HCT116 (cell line): ENCODE data around the gene LRRC34. TPM values are rescaled to one million over a fixed set of nuclear protein-coding genes. Genes with fewer than 3 reads are reported as not detected.

Source experiments
- ATAC-seq: fragments of 200-7000 bp; cut with Tn5 transposase; 2 replicates; pipeline ENCODE4 v1.9.1; 2020; ENCODE audit warnings: mild to moderate bottlenecking, moderate library complexity
- BruUV-seq: library from RNA; stranded (reverse); fragments of 400-500 nt; replicated peaks from 2 replicates; lab custom pipeline; 2021; lab: Mats Ljungman, UMichigan
- CTCF ChIA-PET: fragments of 300-600 bp; sonication (Branson Sonifier 250); formaldehyde crosslinking; loops from one replicate; lab custom pipeline; 2021; ENCODE audit warnings: antibody characterized with exemption; lab: Charles Lee
- POLR2A ChIA-PET: fragments of 300-600, 350-600 bp; sonication (Branson Sonifier 250); formaldehyde crosslinking; loops from one replicate; lab custom pipeline; 2021; ENCODE audit warnings: antibody characterized with exemption; lab: Charles Lee
- RAD21 ChIA-PET, 2 experiments: fragments of 300-600 bp; sonication (Branson Sonifier 250); formaldehyde crosslinking; loops; one replicate each; lab custom pipeline; 2023; ENCODE audit warnings: low total read pairs in 2 of 2; ENCODE audit not compliant: uncharacterized antibody in 2 of 2, unreplicated experiment in 2 of 2, low non-redundant PET in 1 of 2; lab: Charles Lee
- DNase-seq: peaks from one replicate; pipeline ENCODE4 v3.0.0-alpha.2; 2010; ENCODE audit warnings: low read depth, low spot score
- H2AFZ ChIP-seq: fragments of 200-600 bp; shearing (Covaris generic), sonication (generic); 2 replicates; pipeline ENCODE4 v1.6.1; 2017; ENCODE audit warnings: low read depth, mixed run types, mixed read lengths, antibody characterized with exemption, low read length; ENCODE audit not compliant: poor library complexity, severe bottlenecking
- H3K27ac ChIP-seq: 2 replicates; pipeline ENCODE4 v1.5.1; 2012; ENCODE audit warnings: low read depth, low read length
- H3K27me3 ChIP-seq: fragments of 200-600 bp; sonication (generic); 2 replicates; pipeline ENCODE4 v1.6.1; 2016; ENCODE audit warnings: mixed run types, low read length, mixed read lengths; ENCODE audit not compliant: insufficient read depth
- H3K36me3 ChIP-seq, 2 experiments: fragments of 200-500 bp in 1 of 2; fragments of 200-600 bp in 1 of 2; sonication (Bioruptor generic) in 1 of 2; sonication (generic) in 1 of 2; 2 replicates each; pipeline versions ENCODE4 v1.5.1 to v1.6.1; 2014 to 2016; ENCODE audit warnings: low read length in 2 of 2, inconsistent platforms in 1 of 2, mixed read lengths in 1 of 2, mixed run types in 1 of 2; ENCODE audit not compliant: insufficient read depth in 2 of 2, control insufficient read depth in 1 of 2
- H3K4me1 ChIP-seq, 2 experiments: fragments of 200-600 bp in 1 of 2; sonication (generic) in 1 of 2; 2 replicates each; pipeline versions ENCODE4 v1.5.1 to v1.6.1; 2012 to 2017; ENCODE audit warnings: low read length in 2 of 2, inconsistent platforms in 1 of 2, mild to moderate bottlenecking in 1 of 2, mixed read lengths in 1 of 2, mixed run types in 1 of 2, moderate library complexity in 1 of 2; ENCODE audit not compliant: insufficient read depth in 2 of 2, control insufficient read depth in 1 of 2
- H3K4me2 ChIP-seq: fragments of 200-600 bp; sonication (generic); 2 replicates; pipeline ENCODE4 v1.6.1; 2017; ENCODE audit warnings: mixed run types, low read length, mixed read lengths
- H3K4me3 ChIP-seq, 2 experiments: fragments of 200-600 bp in 1 of 2; sonication (generic) in 1 of 2; replicated peaks in 1 of 2; 2 replicates each; pipeline ENCODE4 v1.5.1; 2011 to 2016; ENCODE audit warnings: low read length in 2 of 2, control low read depth in 1 of 2, low read depth in 1 of 2, mild to moderate bottlenecking in 1 of 2, mixed read lengths in 1 of 2, mixed run types in 1 of 2
- H3K79me2 ChIP-seq: fragments of 200-600 bp; sonication (generic); 2 replicates; pipeline ENCODE4 v1.6.1; 2017; ENCODE audit warnings: mild to moderate bottlenecking, mixed run types, low read length, moderate library complexity, mixed read lengths; ENCODE audit not compliant: insufficient read depth
- H3K9ac ChIP-seq: fragments of 200-600 bp; sonication (generic); 2 replicates; pipeline ENCODE4 v1.6.1; 2016; ENCODE audit warnings: low read length, mixed read lengths
- H3K9me2 ChIP-seq: fragments of 200-600 bp; sonication (generic), shearing (Covaris generic); 2 replicates; pipeline ENCODE4 v1.6.1; 2017; ENCODE audit warnings: mixed run types, mild to moderate bottlenecking, moderate library complexity; ENCODE audit not compliant: insufficient read depth
- H3K9me3 ChIP-seq, 2 experiments: fragments of 200-500 bp in 1 of 2; fragments of 200-600 bp in 1 of 2; sonication (Bioruptor generic) in 1 of 2; sonication (generic) in 1 of 2; 2 replicates each; pipeline ENCODE4 v1.6.1; 2014 to 2017; ENCODE audit warnings: low read length in 2 of 2, mixed read lengths in 2 of 2, inconsistent platforms in 1 of 2, low read depth in 1 of 2, mild to moderate bottlenecking in 1 of 2, mixed run types in 1 of 2, moderate library complexity in 1 of 2; ENCODE audit not compliant: control insufficient read depth in 1 of 2, insufficient read depth in 1 of 2
- H4K20me1 ChIP-seq: fragments of 200-600 bp; sonication (generic), shearing (Covaris generic); 2 replicates; pipeline ENCODE4 v1.6.1; 2017; ENCODE audit warnings: mixed run types, mild to moderate bottlenecking, moderate library complexity; ENCODE audit not compliant: insufficient read depth
- ATF3 ChIP-seq: IDR thresholded peaks from 2 replicates; pipeline ENCODE4 v1.6.1; 2012
- CBX3 ChIP-seq: IDR thresholded peaks from 2 replicates; pipeline ENCODE4 v1.6.1; 2012; ENCODE audit warnings: low read depth
- EZH2 ChIP-seq: fragments of 200-600 bp; sonication (generic); IDR thresholded peaks from 2 replicates; pipeline ENCODE4 v1.6.1; 2017; ENCODE audit warnings: antibody characterized with exemption, mixed run types
- EZH2phosphoT487 ChIP-seq: fragments of 200-600 bp; IDR thresholded peaks from 2 replicates; pipeline ENCODE4 v1.6.1; 2018; ENCODE audit warnings: antibody characterized with exemption, borderline replicate concordance
- FOSL1 ChIP-seq: IDR thresholded peaks from 2 replicates; pipeline ENCODE4 v1.6.1; 2012; ENCODE audit warnings: low read depth
- JUND ChIP-seq: IDR thresholded peaks from 2 replicates; pipeline ENCODE4 v1.6.1; 2012
- POLR2A ChIP-seq: IDR thresholded peaks from 2 replicates; pipeline ENCODE4 v1.7.0; 2011; ENCODE audit warnings: borderline replicate concordance; ENCODE audit not compliant: insufficient read depth, insufficient read length; ENCODE audit errors: extremely low read depth
- POLR2AphosphoS5 ChIP-seq: IDR thresholded peaks from 2 replicates; pipeline ENCODE4 v1.6.1; 2011; ENCODE audit warnings: mild to moderate bottlenecking, low read depth, low read length, moderate library complexity
- RAD21 ChIP-seq: IDR thresholded peaks from 2 replicates; pipeline ENCODE4 v1.6.1; 2012; ENCODE audit warnings: low read depth, mild to moderate bottlenecking
- TCF7L2 ChIP-seq: IDR thresholded peaks from 2 replicates; pipeline ENCODE4 v1.7.0; 2011; ENCODE audit warnings: borderline replicate concordance, inconsistent platforms; ENCODE audit not compliant: insufficient read depth, insufficient read length; ENCODE audit errors: extremely low read depth
- YY1 ChIP-seq: IDR thresholded peaks from 2 replicates; pipeline ENCODE4 v1.6.1; 2011; ENCODE audit warnings: low read length, low read depth, moderate library complexity, mild to moderate bottlenecking; ENCODE audit not compliant: insufficient replicate concordance; ENCODE audit errors: extremely low read depth
- ZBTB33 ChIP-seq: IDR thresholded peaks from 2 replicates; pipeline ENCODE4 v1.6.1; 2011; ENCODE audit warnings: mild to moderate bottlenecking, low read length, moderate library complexity; ENCODE audit not compliant: insufficient replicate concordance; ENCODE audit errors: extremely low read depth
- ZFX ChIP-seq: fragments of 450-650 bp; IDR thresholded peaks from 2 replicates; pipeline ENCODE4 v1.6.1; 2017
- ZNF274 ChIP-seq: fragments of 200-500 bp; sonication (Bioruptor generic); IDR thresholded peaks from 2 replicates; pipeline ENCODE4 v1.6.1; 2014; ENCODE audit warnings: mild to moderate bottlenecking, low read depth, low read length, inconsistent platforms
- intact Hi-C: fragments of 100-400 bp; cut with micrococcal nuclease; formaldehyde crosslinking; loops from 2 replicates; pipeline ENCODE4 v1.10.0; 2022
- total RNA-seq: library from RNA; stranded (reverse); gene quantifications from one replicate; pipeline ENCODE4 v1.2.1, GENCODE V29; 2021; ENCODE audit not compliant: unreplicated experiment
- TF ChIP-seq, protein P1 (sequence below): IDR thresholded peaks from 2 replicates; pipeline ENCODE4 v1.6.1; 2012
- TF ChIP-seq, protein P2 (sequence below), 3 experiments: fragments of 200-600 bp in 1 of 3; sonication (generic) in 1 of 3; IDR thresholded peaks in 2 of 3; conservative IDR thresholded peaks in 1 of 3; 2 replicates each; pipeline ENCODE4 v1.5.1; 2012 to 2017; ENCODE audit warnings: low read depth in 2 of 3, low read length in 2 of 3, antibody characterized with exemption in 1 of 3, borderline replicate concordance in 1 of 3, control low read depth in 1 of 3, mild to moderate bottlenecking in 1 of 3, mixed read lengths in 1 of 3, mixed run types in 1 of 3, moderate library complexity in 1 of 3; ENCODE audit not compliant: insufficient read depth in 1 of 3

The LRRC34 gene
- total RNA-seq, 1 experiment from 2014 or later: not detected

GRCh38 chr3:169780742-169781141, 32.0 kb downstream of the LRRC34 start:
- no peak overlapping the region for H3K27ac ChIP-seq
- no peaks in the 10 kb centered on the region for H3K9me3 ChIP-seq
- H3K36me3 ChIP-seq: peaks cover 48 to 66% of the 10 kb centered on the region in 2 experiments
- no peaks in the 10 kb centered on the region for H3K27me3 ChIP-seq
- no peaks in the 10 kb centered on the region for H3K9me2 ChIP-seq
- ChIA-PET RAD21 (no interaction called here), CTCF (no interaction called here), POLR2A (no interaction called here)
- no peak overlapping the region for H3K9ac ChIP-seq
- H4K20me1 ChIP-seq: no peaks in the 10 kb centered on the region
- DNase-seq: no peak
- TF ChIP-seq POLR2A (no peak), CBX3 (no peak), POLR2AphosphoS5 (no peak), EZH2phosphoT487 (no peak), ZNF274 (no peak), ZFX (no peak), EZH2 (no peak), RAD21 (no peak), JUND (no peak), FOSL1 (no peak), TCF7L2 (no peak)
- TF ChIP-seq, protein P1, sequence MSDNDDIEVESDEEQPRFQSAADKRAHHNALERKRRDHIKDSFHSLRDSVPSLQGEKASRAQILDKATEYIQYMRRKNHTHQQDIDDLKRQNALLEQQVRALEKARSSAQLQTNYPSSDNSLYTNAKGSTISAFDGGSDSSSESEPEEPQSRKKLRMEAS: no peak
- no peak overlapping the region for H3K4me2 ChIP-seq
- H3K4me1 ChIP-seq: no peaks in the 10 kb centered on the region
- ATAC-seq: no peak
- intact Hi-C loops: no loop called here
- BruUV-seq: no TSS peak
- H2AFZ ChIP-seq: no peak overlapping the region
- H3K79me2 ChIP-seq: peaks cover 38% of the 10 kb centered on the region
- no peak overlapping the region for H3K4me3 ChIP-seq

DNA sequence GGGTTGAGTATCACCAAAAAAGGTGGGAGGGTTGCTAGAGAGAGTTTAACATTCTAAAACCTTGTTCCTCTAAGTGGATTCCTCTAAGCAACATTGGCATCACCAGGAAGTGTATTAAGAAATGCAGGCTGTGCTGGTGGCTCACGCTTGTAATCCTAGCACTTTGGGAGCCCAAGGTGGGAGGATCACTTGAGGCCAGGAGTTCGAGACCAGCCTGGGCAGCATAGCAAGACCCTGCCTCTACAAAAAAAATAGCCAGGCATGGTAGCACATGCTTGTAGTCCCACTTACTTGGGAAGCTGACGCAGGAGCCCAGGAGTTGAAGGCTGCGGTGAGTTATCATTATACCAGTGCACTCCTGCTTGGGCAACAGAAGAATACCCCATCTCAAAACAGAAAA, 34.9 kb downstream of the LRRC34 start:
- Histone ChIP-seq H3K79me2 (peaks cover 67% of the 10 kb centered on the region), H3K9me3 (no peaks in the 10 kb centered on the region), H3K27ac (no peak overlapping the region), H4K20me1 (no peaks in the 10 kb centered on the region), H2AFZ (no peak overlapping the region), H3K27me3 (no peaks in the 10 kb centered on the region), H3K9me2 (no peaks in the 10 kb centered on the region), H3K4me2 (no peak overlapping the region), H3K4me1 (peaks cover 3 to 7% of the 10 kb centered on the region in 2 experiments; a peak in 1 of 4 replicates), H3K36me3 (peaks cover 43 to 47% of the 10 kb centered on the region in 2 experiments; a peak in 3 of 4 replicates), H3K9ac (no peak overlapping the region), H3K4me3 (no peak overlapping the region)
- ATAC-seq (no peak), DNase-seq (no peak)
- POLR2A ChIA-PET: no interaction called here
- CTCF ChIA-PET: no interaction called here
- intact Hi-C loops: no loop called here
- RAD21 ChIA-PET: no interaction called here
- no TSS peak for BruUV-seq
- TF ChIP-seq ZNF274 (no peak), ATF3 (no peak), RAD21 (no peak), ZBTB33 (no peak), YY1 (no peak), JUND (no peak), POLR2A (no peak)
- TF ChIP-seq, protein P2, sequence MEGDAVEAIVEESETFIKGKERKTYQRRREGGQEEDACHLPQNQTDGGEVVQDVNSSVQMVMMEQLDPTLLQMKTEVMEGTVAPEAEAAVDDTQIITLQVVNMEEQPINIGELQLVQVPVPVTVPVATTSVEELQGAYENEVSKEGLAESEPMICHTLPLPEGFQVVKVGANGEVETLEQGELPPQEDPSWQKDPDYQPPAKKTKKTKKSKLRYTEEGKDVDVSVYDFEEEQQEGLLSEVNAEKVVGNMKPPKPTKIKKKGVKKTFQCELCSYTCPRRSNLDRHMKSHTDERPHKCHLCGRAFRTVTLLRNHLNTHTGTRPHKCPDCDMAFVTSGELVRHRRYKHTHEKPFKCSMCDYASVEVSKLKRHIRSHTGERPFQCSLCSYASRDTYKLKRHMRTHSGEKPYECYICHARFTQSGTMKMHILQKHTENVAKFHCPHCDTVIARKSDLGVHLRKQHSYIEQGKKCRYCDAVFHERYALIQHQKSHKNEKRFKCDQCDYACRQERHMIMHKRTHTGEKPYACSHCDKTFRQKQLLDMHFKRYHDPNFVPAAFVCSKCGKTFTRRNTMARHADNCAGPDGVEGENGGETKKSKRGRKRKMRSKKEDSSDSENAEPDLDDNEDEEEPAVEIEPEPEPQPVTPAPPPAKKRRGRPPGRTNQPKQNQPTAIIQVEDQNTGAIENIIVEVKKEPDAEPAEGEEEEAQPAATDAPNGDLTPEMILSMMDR (IDR thresholded peaks at IDR 0.05 in 2 of 3, conservative IDR thresholded peaks at IDR 0.05 in 1 of 3; ENCODE audit: borderline replicate concordance in 1 of 3, insufficient read depth in 1 of 3, low read depth in 2 of 3, low read length in 2 of 3): no peak
- TF ChIP-seq, protein P1: no peak
